Stimulated activated CD8-positive, alpha-beta memory T cell treated with anti-CD3 and anti-CD28 coated beads, Interleukin-4, amount 100 ng/mL, for 24 hours (primary cell): ENCODE results near the gene SAMD10.
"Not testable (repeated sequence)": the region's sequence is repeated elsewhere in the genome, so short reads cannot be mapped to it uniquely, and the experiment has no call there.

Experiments
- DNase-seq: peaks from one replicate; pipeline ENCODE4 v3.0.0-alpha.2; 2020; ENCODE audit warnings: low read depth

SAMD10 gene

DNA sequence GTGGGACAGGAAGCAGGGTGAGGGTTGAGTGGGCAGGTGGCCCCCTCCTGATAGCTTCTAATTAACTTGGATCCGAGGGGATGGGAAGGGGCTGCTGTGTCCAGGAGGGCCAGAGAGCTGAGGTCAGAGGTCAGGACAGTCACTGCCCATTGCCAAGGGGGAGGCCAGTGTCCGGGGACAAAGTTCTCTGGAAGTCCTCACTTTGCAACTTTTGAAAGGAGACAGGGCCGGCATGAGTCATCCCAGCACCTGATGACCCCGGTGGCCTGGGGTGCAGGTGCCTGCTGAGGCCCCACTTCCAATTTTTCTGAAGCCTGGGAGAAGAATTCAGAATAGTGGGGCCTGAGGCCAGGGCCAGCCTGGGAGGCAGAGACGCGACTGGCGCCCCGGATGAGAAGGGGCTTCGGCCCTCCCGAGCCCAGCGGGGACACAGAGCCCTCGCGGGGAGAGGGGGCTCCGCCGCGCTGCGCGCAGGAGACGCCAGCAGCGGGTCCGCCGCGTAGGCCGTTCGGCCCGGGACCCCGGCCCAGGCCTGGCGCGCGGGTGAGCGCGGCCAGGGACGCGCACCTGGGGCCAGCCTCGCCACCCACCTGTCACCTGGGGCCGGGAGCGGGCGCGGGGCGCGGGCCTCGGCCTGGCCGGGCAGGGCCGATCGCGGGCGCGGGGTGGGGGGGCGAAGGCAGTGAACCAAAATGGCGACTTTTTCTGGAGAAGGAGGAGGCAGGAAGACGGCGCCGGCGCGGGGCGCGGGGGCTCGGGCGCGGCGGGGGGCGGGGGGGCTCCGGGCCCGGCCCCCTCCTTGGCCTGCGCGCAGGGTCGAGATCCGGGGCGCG, 10.3 kb downstream of the SAMD10 start:
- no peak for DNase-seq

DNA sequence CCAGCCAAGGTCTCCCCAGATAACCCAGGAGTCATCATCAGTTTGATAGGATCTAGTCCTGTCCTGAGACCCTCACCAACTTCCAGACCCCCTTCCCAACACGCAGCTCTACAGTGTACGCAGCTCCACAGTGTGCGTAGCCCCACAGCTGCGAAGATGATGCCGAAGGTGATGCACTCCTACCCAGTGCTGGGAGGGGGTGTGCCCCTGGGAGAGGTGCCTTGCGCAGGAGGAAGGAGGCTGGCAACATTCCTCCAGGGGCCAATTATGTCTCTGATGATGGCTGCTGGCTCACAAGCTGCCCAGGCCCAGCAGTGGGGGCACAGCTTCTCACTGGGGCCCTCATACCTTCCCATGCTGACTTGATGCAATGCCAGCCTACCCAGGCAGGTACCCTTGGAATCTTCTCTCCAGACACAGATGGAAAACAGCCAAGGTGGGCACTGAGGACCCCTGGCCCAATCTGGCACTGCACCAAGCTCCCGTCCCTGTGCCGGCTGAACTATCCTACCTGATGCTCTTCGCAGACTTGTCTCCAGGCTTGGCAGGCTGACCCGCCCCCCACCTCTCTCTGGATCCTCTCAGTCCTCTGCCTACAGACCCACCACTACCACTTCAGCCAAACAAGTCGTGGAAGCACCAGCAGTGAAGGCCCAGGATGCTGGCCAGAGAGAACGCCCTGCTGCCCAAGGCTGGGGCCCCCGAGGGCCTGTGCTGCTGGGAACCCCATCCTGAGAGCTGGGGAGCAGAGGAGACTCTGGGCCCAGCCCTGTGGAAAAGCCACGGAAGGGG, 11.1 kb downstream of the SAMD10 start:
- no peak for DNase-seq

DNA sequence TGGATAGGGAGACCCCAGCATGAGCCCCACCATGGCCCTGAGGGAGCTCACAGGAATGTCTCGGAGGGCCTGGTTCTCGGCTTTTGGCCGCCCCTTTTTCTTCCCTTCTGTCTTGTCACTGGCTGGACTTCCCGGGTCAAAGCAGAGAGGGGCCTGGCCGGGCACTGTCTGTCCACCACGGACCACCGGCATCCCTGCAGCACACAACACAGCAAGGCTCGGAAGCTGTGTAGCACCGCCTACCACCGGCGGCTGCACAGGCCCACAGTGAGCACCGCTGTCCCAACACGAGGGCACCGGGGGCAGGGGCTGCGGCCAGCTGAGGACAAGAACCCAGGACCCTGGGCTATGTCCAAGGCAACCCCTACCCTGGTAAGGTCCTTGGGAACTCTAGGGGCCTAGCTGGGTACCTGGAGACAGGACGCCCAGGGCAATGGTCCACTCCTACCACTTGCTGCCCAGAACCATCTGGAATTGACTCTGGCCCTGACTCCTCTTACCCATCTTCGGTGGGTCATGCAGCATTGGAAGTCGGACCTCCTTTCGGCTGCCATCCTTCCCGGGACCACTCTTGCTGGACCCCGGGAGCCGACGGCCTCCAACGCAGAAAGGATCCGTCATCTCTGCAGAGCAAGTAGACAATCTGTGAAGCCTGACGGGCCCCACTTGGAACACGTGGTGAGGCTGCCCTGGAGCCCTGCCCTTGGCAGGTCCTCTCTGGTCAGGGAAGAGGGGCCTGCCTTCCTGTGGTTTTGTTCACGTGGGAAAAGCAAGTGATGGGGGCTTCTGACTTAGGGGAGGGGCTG, 11.9 kb downstream of the SAMD10 start:
- DNase-seq, result no peak

DNA sequence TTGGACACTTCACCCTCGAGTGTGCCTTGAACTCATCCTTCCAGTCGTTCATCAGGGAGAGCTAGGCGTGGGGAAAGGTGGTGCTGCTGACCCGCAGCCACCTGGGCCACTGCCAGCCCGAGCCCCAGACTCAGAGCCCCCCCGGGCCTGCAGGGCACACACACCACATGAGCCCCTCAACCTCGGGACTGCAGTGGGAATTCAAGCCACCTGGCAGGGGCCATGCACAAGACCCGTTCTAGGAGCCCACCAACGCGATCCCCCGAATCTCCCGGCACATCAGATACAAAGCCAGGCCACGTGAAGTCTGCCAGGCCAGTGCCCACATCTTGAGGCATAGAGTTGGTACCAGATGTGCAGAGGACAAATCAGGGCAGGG, 12.5 kb downstream of the SAMD10 start:
- no peak for DNase-seq

DNA sequence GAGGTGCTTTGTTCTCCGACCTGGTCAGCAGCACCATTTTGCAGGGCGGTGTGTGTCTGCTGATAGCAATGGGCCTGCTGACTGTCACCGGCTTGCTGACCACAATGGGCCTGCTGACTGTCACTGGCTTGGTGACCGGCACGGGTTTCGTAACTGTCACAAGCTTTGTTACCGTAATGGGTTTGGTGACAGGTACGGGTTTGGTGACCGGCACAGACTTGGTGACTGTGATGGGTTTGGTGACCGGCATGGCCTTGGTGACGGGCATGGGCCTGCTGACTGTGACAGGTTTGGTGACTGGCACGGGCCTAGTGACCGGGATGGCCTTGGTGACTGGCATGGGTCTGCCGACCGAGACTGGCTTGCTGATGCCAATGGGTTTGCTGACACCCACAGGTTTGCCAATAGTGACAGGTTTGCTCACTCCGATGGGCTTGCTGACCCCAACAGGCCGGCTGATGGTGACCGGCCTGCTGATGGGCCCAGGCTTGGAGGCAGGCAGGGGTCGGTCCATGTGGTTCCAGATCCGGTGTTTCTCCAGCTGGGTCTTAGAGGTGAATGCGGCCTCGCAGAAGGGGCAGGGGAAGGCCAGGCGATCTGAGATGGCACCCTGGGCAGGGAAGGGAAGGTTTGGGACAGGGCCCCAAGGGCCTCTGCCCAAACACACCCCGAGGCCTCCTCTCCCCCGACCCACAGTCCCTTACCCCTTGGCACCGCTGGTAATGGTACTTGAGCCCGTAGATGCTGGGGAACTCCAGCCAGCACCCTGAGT, 13.1 kb downstream of the SAMD10 start:
- DNase-seq, result no peak

DNA sequence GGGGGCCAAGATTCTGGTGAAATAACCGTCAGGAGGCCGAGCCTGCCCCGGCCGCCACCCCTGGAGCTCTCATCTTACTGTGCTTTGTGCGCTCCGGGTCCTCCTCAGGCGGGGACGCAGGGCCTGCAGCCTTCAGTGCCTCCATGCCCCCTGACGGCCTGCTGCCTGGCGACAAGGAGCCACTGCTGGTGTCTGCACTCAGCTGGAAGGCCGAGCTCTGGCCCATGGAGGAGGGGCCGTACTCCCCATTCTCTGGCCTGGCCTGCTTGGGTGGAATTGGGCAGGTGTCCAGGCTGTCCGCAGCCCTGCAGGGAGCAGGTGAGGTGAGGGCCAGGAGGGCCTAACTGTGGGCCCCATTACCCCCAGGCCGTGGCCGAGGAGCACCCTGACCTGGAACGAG, 15.0 kb downstream of the SAMD10 start:
- DNase-seq, result no peak

DNA sequence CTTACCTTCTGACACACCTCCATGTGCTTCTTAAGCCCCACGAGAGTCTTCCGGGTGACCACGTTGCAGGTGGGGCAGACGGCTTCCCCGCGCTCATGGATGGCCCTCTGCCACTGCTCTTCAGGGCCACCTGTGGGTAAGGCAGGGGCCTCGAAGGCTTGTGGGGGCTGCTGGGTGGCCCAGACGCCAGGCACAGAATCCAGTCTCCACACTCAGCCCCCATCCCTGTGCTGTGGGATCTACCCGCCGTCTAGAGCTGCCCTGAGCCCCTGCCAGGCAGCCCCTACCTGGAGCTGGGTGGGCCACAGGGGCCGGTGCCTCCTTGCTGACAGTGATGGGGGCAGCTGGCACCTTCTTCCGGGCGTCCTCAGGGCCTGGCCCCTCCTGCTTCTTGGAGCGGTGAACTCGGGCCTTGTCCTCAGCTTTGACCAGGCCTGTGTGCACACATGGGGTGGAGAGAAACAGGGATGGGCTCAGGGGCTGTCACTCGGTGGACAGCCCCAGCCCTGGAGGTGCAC, 15.6 kb downstream of the SAMD10 start:
- no peak for DNase-seq

DNA sequence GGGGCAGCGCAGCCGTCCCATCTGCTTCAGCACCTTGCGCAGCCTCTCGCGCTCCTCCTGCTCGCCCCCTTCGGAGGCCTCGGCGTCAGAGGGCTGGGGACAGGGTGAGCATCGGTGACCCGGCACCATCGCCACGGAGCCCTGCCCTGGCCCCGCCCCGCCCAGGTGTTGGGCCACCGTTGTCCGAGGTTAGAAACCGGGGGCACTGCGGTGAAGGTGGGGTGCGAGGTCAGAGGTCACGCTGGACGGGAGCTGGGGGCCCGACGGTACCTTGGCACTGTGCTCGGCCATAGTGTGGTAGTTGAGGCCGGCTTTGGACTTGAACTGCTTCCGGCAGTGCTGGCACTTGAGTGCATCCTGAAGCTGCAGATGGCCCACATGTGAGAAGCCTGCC, 16.1 kb downstream of the SAMD10 start:
- DNase-seq, result no peak

DNA sequence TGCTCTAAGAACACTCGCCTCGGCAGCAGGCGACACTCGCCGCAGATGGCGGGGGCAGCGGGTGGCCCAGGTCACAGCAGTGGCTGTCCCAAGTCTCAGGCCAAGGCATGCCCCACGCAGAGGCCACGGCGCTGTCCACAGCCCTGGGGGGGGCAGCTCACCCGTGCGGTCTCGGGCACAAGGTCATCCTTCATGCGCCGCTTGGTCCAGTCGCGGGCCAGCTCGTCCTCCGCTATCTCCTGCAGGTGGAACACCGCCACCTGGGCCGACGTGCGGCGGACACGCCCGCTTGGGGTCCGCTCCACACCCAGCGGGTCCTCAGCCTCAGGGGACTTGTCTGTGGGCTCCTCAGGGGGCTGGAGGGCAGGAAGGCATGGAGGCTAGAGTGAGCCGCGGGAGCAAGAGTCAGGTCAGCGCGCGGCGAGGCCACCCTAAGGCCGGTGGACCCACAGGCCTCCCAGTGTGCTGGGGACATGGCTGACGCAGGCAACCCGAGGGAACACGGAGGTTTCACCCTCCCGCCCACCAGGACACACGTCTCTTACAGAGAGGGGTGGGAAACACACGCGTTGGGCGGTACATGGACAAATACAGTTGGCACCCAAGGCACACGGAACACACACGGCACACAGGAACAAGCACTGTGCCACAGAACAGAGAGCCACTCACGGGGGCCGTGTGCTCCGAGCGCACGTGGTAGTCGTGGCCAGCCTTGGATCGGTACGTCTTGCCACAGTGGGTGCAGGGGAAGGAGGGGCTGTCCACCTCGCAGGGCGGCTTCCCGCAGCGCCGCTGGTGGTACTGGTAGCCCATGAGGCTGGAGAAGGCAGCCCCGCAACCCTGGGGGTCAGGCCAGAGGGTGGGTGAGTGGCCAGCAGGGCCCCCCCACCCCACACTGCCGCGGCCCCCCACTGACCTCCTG, 16.8 kb downstream of the SAMD10 start:
- no peak for DNase-seq

DNA sequence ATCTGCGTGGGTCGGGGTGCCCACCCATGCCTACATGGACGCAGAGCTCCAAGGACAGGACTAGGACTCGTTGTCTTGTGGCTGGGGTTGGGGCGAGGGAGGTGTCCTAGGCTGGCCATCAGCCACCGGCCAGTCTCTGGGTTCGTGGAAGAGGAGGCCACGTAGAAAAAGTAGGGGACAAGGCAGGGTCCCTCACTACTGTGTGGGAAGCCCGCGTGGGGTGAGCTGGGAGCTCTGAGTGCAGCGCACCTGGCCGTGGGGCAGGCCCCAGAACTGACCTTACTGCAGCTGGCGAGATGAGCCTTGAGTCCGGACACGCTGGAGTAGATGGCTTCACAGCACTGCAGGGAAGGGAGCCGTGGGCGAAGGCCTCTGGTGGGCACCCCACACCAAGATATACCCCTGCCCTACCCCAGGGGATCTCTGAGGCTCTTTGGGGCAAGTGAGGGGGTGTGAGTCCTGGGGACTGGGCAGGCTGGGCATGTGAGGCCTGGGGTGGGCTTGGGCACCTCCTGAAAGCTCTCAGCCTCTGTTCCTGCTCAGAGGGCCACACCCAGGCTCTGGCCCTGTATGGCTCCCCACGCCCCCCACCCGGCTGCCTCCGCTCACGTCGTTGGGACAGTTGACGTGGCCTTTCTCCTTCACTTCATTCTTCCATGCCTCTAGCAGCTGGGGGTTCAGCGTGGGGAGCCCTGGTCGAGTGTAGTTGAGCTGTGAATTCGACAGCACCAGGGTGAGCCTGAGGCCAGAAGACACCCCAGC, 17.6 kb downstream of the SAMD10 start:
- no peak for DNase-seq

DNA sequence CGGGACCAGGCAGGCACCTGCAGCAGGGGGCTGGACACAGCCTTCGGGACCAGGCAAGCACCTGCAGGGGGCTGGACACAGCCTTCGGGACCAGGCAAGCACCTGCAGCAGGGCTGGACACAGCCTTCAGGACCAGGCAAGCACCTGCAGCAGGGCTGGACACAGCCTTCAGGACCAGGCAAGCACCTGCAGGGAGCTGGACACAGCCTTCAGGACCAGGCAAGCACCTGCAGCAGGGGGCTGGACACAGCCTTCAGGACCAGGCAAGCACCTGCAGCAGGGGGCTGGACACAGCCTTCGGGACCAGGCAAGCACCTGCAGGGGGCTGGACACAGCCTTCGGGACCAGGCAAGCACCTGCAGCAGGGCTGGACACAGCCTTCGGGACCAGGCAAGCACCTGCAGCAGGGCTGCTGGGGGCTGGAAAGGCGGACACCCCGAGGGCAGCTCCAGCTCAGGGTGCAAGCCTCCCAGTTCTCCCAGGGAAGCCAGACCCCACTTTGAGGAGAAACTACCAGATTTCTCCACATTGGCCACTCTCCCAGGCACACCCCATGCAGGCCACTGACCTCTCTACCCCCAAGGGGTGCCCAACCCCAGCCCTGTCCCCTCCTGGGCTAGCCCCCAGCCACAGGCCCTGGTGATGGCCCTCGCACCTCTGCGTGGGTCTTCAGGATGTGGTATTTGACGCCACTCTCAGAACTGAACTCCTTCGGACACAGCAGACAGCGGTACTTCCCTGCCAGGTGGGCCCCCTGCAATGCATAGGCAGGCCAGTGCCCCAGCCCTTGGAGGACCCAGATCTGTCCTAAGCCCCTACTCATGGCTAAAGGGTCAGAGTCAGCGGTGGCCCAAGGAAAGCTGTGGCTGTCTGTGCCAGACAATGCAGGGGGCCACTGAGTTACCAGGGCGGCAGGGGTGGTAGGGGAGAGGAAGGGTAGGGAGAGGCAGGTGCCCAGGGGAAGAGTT, 18.5 kb downstream of the SAMD10 start:
- DNase-seq, result not testable (repeated sequence)

DNA sequence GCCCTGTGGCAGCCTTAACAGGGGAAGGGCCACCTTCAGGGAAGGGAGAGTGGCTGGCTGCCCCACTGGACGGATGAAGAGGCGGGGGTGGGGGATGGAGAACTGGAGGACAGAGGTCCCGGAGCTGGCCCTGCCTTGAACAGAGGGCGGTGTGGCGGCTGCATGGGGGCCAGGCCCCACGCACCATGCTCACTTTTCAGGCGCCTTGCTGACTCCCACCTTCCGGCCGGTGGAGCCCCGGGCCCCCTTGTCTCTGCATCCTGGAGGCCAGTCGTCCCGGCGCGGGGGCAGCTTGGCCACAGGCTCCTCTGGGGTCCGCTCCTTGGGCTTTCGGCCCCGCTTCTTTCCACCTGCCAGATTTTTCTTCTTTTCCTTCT, 19.8 kb downstream of the SAMD10 start:
- no peak for DNase-seq

DNA sequence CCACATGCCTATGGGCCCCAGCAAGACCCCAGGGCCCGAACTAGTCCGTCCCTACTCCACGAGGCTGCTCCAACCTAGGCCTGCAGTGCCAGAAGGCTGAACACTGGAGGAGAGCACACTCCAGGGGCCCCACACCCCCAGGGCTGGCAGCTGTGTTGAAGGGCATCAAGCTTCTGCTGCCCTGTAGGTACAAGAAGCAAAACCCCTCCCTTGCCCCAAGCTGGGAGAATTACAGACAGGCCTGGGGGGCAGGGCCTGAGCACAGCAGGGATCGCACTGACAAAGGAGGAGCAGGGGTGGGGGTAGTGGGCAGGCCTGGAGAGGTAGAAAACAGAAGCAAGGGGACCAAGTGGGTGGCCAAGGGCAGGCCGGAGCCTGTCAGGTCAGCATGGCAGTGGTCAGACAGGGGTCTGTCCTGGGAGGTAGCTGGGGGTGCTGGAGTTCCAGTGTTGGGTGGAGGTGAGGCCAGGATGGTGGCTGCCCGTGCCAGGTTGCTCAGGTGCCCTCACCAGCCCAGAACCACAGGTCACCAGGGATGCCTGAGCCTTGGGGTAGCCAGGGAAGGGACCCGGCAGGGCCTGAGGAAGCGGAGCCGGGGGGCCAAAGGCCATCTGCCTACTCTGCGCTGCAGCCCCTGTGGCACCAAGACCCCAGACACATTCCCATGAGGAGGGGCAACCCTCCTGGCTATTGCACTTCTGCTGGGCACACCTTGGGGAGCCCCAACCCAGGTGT, 20.3 kb downstream of the SAMD10 start:
- no peak for DNase-seq

DNA sequence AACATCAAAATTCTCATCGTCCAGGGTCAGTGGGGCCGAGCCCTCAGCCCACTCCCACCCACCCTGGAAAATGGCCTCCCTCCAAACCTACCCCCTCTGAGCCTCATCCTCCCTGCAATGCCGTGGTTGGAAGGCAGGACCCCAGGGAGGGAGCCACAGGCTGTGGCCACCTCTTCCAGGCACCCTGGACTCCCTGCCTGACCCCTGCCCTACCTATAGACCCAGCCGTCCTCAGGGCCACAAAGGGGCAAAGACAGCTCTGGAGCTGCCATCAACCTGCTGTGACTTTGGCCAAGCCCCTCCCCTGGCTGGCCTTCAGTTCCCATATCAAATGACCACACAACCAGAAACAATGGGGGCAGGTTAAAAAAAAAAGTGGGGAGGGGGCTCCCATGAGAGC, 21.0 kb downstream of the SAMD10 start:
- DNase-seq, result no peak

DNA sequence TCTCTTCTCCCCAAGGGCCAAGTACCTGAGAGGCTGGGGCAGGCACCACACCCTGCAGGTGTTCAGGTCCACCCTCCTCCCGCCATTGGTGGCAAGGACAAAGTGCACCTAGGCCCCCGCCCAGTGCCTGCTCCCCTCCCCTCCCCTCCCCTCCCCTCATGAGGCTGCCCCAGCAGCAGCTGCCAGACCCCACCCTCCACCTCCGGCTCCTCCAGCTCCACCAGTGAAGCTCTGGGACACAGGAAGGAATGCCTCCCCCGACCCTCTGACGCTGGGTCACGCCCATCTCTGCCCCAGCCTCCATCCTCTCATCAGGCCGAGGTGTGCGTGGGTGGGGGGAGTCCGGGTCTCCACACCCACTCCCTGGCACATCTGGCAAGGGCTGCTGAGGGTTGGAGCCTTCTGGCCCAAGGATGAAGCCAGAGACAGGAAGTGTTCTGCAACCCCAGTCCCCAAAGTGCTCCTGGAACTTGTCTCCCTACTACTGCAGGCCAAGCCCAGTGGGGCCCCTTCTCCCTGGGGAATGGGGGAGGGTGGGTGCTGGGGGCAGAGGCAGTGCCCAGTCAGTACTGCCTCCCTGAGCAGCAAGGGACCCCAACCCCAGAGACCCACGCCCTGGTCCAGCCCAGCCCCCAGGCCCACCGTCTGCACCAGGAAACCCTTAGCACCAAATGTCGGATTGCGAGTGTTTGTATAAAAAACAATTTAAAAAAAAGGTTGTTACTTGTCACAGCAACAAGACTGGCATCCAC, 21.6 kb downstream of the SAMD10 start:
- no peak for DNase-seq

DNA sequence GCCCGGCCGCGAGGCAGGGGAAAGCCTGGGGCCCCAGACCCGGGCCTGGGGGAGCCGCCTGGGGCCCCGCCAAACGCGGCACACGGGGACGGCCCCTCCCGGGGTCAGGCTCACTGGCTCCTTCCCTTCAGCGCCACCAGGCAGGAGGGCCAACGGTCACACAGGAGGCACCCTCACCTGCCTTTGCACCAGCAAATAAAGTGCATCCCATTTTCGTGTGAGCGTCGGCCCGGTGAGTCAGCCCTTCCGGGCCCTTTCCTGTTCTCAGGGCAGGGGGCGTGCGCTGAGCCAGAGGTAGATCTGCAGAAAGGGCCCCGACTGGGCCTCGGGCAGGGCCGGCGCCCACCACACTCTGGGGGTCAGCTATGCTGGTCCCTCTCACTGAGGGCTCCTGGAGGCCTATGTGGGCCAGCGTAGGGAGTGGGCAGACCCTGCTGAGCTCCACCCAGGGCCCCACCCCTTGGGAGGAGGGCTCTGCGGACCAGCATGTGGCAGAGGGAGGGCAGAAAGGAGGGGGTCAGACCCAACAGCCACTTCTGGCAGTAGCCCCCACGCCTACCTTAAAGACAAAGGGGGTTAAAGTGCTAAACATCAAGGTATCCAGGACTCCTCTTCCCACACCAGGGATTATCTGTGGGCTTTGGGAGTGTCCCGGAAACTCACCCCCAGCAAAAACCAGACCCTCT, 22.3 kb downstream of the SAMD10 start:
- DNase-seq, result peak; percentile 52

DNA sequence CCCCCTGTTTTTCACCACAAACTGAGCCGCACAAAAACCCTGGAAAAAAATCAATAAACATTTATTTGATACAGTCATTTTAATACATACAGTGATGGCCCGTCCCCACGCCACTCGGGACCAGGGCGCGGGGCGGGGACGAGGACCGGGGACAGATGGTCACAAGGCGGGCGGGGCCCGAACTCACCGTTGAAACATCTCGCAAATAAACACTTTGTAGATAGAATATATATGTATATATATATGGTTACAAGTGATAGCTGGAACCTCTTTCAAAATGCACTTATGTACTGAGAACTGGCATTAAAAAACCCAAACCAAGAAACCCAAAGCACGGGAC, 22.8 kb downstream of the SAMD10 start:
- DNase-seq, result no peak
